ENCODE data around the gene NXPH1. TPM values are rescaled to one million over a fixed set of nuclear protein-coding genes. Genes with fewer than 3 reads are reported as not detected.

The NXPH1 gene
- total and polyA plus RNA-seq, 7 donors, result not detected

GRCh38 chr7:8625612-8626011 is 192.2 kb downstream of the NXPH1 start:
- intact Hi-C loops (cut with DNase I), result no loop called here
- no peak overlapping the region for H3K27ac ChIP-seq
- no peak for TF ChIP-seq CTCF (IDR thresholded peaks at IDR 0.05)
- no peaks in the 10 kb centered on the region for H3K36me3 ChIP-seq (ENCODE audit: insufficient read depth in 1 of 2, low read depth in 1 of 2)
- H3K4me1 ChIP-seq, result no peaks in the 10 kb centered on the region
- H3K27me3 ChIP-seq (ENCODE audit: insufficient read depth in 3 of 3, low read length in 2 of 3), result no peaks in the 10 kb centered on the region
- ATAC-seq, result no peak
- no peaks in the 10 kb centered on the region for H3K9me3 ChIP-seq
- no peak overlapping the region for H3K4me3 ChIP-seq
- DNase-seq, result no peak

- no peak for TF ChIP-seq CTCF (IDR thresholded peaks at IDR 0.05)
- DNase-seq, result no peak
- no peaks in the 10 kb centered on the region for H3K36me3 ChIP-seq (ENCODE audit: insufficient read depth in 1 of 2, low read depth in 1 of 2)
- intact Hi-C loops (cut with DNase I), result no loop called here
- no peaks in the 10 kb centered on the region for H3K9me3 ChIP-seq
- no peak overlapping the region for H3K27ac ChIP-seq
- no peak overlapping the region for H3K4me3 ChIP-seq
- no peak for ATAC-seq
- H3K4me1 ChIP-seq, result no peaks in the 10 kb centered on the region
- 39 to 53% (median 46%) methylated on average over 2 of the region's 2 CpGs for WGBS, 3 donors
- no peaks in the 10 kb centered on the region for H3K27me3 ChIP-seq (ENCODE audit: insufficient read depth in 3 of 3, low read length in 2 of 3)
These were observed 193.9 kb downstream of the NXPH1 start for GRCh38 chr7:8627325-8627724.

GRCh38 chr7:8628656-8629055 is 195.2 kb downstream of the NXPH1 start:
- intact Hi-C loops (cut with DNase I), result no loop called here
- no peak overlapping the region for H3K27ac ChIP-seq
- H3K27me3 ChIP-seq (ENCODE audit: insufficient read depth in 3 of 3, low read length in 2 of 3), result no peaks in the 10 kb centered on the region
- ATAC-seq, result no peak
- no peaks in the 10 kb centered on the region for H3K9me3 ChIP-seq
- no peak overlapping the region for H3K4me3 ChIP-seq
- no peak for DNase-seq
- WGBS, 3 donors, result 72 to 79% (median 78%) methylated on average over 7 of the region's 7 CpGs
- H3K4me1 ChIP-seq, result no peaks in the 10 kb centered on the region
- no peaks in the 10 kb centered on the region for H3K36me3 ChIP-seq (ENCODE audit: insufficient read depth in 1 of 2, low read depth in 1 of 2)
- no peak for TF ChIP-seq CTCF (IDR thresholded peaks at IDR 0.05)

GRCh38 chr7:8629504-8629903 is 196.1 kb downstream of the NXPH1 start:
- Histone ChIP-seq H3K4me1 (no peaks in the 10 kb centered on the region), H3K36me3 (ENCODE audit: insufficient read depth in 1 of 2, low read depth in 1 of 2) (no peaks in the 10 kb centered on the region), H3K4me3 (no peak overlapping the region), H3K9me3 (no peaks in the 10 kb centered on the region), H3K27ac (no peak overlapping the region), H3K27me3 (ENCODE audit: insufficient read depth in 3 of 3, low read length in 2 of 3) (no peaks in the 10 kb centered on the region)
- WGBS, 3 donors, result 29 to 43% (median 31%) methylated on average over 3 of the region's 3 CpGs
- DNase-seq, result no peak
- TF ChIP-seq CTCF (IDR thresholded peaks at IDR 0.05), result no peak
- ATAC-seq, result no peak
- intact Hi-C loops (cut with DNase I), result no loop called here

- no peak overlapping the region for H3K4me3 ChIP-seq
- H3K4me1 ChIP-seq, result no peaks in the 10 kb centered on the region
- no peaks in the 10 kb centered on the region for H3K27me3 ChIP-seq (ENCODE audit: insufficient read depth in 3 of 3, low read length in 2 of 3)
- no peak for TF ChIP-seq CTCF (IDR thresholded peaks at IDR 0.05)
- no peaks in the 10 kb centered on the region for H3K9me3 ChIP-seq
- no peak for ATAC-seq
- H3K27ac ChIP-seq, result no peak overlapping the region
- DNase-seq, result no peak
- WGBS, 3 donors, result 58 to 67% (median 65%) methylated on average over 4 of the region's 4 CpGs
- intact Hi-C loops (cut with DNase I), result no loop called here
- H3K36me3 ChIP-seq (ENCODE audit: insufficient read depth in 1 of 2, low read depth in 1 of 2), result no peaks in the 10 kb centered on the region
These were observed 203.9 kb downstream of the NXPH1 start for GRCh38 chr7:8637322-8637721.
